ENCODE results near the gene CCDC9B. TPM values are rescaled to one million over a fixed set of nuclear protein-coding genes. Genes with fewer than 3 reads are reported as not detected.

Gene CCDC9B
- polyA plus RNA-seq, 4 donors = 3.9 to 10.8 (median 7.6) TPM

DNA sequence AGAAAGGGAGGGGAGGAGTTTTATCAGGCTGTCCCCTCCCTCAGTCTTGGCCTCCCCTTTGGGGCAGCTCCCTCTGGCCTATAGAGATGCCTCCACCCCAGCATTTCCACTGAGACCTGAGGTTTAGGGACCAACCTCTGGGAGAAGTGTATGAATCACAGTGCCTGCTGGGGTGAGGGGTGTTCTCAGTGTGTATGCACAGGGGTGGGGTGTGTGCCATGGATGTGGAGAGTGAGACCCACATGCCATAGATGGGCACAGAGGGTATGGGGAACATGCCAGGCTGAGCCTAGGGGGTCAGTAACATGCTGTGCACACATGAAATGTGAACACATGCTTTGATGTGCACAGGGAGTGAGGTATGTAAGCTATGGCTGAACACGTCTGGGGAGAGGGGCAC, 45.4 kb downstream of the CCDC9B start:
- no peak for DNase-seq (ENCODE audit: low read depth in 4 of 4, low spot score in 3 of 4)

DNA sequence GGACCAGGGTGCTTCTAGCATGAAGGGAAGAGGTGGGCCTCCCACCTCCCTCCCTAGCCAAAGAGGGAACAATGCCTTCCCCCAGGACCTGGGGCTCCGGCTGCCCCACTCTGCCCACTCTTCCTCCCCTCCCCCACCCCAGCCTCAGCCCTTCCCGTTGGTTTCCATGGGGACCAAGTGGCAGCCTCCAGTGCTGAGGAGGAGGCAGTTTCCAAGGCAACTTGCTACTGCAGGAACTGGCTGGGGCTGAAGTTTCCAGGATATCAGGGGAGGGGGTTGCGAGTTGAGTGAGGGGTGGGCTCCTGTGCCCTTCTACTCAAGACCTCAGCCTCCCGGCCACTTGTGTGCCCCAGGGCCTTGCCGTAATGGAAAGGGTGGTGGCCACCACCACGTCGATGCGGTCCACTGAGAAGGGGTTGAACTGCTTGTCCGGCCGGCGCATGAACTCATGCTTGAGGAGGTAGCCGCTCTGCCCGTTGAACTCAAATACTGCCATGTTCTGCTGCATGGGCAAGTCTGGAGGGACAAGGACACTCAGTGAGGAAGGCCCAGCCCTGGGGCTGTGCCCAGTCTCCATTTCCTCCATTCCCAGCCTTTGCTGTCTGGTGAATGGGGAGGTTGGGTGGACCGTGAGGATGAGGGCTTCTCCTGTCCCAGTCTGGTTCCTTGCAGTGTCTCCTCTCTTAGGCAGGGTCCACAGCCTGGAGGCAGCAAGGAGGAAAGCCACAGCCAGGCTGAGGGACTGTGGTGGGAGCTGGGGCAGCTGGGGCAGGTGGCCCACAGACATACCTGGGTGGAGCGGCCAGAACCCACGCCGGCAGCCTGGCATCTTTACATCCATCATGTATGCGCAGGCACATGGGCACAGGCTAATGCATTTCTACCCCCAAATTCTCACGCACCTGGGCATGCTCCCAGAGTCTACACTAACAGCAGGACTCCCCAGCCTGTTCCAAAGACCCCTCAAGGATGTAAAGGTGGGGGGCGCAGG, 46.5 kb downstream of the CCDC9B start:
- no peak for DNase-seq (ENCODE audit: low read depth in 4 of 4, low spot score in 3 of 4)

DNA sequence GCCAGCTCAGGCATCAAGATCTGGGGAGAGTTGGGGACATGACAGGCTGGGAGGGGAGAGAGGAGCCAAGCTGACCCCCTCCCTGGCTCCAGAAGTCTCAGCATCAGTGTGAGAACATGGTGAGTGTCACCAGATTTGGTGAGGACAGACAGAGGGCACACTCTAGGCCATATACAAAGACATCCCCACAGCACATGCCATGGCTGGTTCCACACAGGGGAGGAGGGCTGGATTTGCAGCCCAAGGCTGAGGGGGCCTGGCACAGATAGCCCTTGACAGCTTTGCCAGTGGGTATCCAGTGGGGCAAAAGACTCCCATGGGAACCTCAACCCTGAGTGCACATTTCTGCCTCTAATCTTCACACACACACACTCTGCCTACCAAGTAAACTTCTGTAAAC, 47.7 kb downstream of the CCDC9B start:
- no peak for DNase-seq (ENCODE audit: low read depth in 4 of 4, low spot score in 3 of 4)

DNA sequence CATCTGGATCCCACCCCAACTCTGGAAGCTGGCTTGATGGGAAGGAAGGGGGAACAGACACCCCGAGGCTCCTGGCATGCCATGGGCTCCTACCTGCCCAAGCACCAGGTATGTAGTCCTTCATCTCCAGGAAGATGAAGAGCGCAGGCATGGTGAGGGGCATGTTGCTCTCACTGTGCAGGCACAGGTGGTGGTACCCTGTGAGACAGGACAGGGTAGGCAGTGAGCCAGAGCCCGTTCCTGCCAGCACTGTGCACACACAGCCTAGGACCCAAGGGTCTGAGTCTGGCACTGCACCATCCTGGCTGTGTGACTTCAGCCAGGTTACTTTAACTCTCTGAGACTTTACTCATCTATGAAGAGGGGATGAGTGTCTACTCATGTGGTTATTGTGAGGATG, 48.5 kb downstream of the CCDC9B start:
- DNase-seq (ENCODE audit: low read depth in 4 of 4, low spot score in 3 of 4) = no peak

DNA sequence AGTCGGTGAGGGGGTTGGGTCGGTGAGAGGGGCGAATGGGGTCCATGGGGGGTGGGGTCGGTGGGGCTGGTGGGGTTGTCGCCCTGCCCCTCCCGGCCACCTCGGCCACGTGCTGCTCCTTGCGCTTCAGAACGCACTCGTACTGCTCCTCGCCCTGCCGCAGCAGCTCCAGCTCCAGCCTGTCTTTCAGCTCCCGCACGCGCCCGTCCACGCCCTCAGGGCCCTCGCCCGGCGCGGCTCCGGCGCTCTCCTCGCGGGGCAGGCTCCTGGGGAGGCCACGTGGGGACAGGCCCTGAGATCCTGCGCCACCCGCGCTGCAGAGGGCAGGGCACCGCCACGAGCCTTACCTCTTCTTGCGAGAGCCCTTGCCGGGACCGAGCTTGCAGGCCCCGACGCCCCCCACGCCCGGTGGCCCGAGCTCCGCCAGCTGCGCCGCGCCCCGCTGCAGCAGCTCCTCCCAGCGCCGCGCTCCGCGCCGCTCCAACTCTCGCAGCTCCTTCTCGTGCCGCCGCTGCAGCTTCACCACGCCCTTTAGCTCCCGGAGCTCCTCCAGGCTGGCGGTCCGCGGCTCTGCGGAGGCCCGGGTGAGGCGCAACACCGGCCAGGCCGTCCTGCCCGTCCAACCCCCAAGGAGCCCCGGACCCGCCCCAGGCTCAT, 49.7 kb downstream of the CCDC9B start:
- no peak for DNase-seq (ENCODE audit: low read depth in 4 of 4, low spot score in 3 of 4)

DNA sequence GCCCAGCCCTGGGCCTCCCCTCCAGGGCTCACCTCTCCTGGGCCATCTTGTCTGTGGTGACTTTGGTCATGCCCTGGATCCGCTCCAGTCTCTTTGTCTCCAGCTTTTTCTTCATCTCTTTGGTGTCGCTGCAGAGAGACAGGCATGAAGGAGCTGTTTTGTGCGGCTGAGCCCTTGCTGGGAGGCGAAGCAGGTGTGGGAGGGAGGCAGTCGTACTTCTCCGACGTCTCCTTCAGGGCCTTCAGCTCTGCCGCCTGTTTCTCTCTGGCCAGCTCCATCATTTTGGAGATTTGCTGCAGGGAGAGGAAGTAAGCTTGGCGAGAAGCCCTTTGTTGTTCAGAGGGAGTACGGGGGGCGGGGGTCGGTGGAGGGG, 50.2 kb downstream of the CCDC9B start:
- no peak for DNase-seq (ENCODE audit: low read depth in 4 of 4, low spot score in 3 of 4)

DNA sequence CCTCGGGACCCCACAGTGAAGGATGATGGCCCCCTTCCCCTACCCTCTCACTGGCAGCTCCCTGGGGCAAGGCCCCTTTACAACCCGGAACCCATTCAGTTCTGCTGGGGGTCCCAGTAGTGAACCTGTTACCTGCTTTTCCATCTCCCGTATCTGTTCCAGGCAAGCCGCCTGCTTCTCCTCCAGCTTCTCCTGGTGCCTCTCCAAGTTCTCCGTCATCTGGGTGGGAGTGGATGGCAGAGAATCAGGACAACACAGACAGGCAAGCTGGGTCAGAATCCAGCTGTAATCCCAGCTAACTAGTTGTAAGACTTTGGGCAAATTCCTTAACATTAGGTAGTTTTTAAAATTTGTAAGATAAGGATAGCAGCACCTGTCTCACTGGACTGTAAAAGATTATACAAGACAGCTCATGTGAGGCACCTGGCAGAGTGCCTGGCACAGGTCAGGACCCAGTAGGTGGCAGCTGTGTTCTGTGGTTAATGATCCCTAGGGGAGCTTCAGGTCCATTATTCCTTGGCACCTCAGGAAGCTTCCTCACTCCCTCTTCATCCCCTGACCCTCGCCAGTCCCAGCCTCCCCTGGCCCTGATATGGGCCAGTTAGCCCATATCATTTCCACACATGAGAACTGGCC, 51.5 kb downstream of the CCDC9B start:
- DNase-seq (ENCODE audit: low read depth in 4 of 4, low spot score in 3 of 4) = no peak

DNA sequence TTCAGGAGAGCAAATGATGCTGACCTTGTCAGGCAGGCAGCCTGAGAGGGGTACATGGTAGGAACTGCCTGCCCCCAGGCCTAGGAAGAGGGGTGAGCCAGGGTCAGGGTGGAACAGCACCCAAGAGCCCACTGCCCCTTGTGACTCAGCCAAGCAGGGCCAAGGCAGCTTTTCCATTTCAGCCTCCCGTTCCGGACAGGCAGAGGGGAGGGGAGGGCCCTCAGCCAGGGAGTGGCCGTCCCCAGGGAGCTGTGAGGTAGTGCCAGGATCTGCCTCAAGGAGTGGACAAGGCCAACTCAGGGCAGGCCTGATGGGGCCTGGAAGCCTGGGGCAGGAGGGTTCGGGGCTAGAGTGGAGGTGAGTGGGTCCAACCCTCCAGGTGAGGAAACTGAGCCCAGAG, 52.8 kb downstream of the CCDC9B start:
- no peak for DNase-seq (ENCODE audit: low read depth in 4 of 4, low spot score in 3 of 4)

DNA sequence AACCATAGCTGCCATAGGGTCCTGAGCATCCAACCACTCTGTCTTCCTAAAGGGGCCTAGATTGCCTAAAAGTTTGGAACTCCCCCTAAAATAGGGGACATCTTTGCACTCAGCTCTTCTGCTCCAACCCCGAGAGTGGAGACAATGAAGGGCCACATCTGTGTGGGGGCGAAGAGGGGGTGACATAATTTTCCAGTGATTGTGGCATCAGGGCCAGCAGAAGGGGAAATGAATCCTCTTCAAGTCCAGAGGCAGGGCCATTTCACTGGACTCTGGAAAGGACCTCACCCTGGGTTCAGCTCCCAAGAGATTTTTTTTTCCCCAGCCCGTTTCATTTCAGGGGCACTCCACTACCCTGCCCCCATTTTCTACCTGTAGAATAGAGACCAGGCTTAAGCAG, 53.2 kb downstream of the CCDC9B start:
- DNase-seq (ENCODE audit: low read depth in 4 of 4, low spot score in 3 of 4) = no peak

DNA sequence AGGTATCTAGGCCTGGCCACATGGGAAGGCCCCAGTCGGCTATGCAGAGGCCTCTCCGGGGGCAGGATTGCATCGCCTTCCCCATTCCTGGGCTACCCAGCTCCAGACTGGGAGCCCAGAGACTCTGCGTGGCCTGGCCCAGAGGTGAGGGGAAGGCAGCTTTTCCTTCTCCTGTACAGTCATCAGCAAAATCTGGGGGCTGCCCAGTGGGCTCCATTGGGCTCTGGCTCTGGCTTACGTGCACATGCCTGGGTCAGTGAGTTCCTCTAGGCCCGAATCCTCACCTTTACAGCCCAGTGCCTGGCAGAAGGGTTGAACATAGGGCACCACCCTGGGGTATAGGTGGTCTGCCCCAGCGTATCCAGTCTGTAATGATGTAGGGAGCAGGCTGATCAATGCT, 53.9 kb downstream of the CCDC9B start:
- DNase-seq (ENCODE audit: low read depth in 4 of 4, low spot score in 3 of 4) = no peak

DNA sequence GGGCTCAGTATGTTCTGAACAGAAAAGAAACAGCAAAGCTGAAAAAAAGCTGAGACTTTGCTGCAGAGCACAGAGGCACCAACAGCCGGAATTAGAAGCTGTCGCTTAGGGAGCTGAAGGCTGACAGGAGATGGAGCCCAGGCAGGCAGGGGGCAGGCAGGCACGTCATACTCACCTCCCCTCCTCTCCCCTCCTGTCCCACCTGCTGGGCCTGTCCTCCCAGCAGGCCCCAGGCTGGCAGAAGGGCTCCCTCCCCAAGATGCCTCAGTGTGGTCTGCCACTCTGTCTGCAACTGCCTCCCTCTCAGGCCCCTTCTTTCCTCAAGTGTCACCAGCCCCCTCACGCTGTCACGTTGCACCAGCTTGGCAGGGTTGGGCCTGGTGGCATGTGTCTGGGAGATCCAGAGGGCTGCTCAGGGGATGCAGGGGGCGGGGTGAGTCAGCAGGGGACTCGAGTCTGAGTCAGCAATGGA, 54.6 kb downstream of the CCDC9B start:
- DNase-seq (ENCODE audit: low read depth in 4 of 4, low spot score in 3 of 4) = no peak

DNA sequence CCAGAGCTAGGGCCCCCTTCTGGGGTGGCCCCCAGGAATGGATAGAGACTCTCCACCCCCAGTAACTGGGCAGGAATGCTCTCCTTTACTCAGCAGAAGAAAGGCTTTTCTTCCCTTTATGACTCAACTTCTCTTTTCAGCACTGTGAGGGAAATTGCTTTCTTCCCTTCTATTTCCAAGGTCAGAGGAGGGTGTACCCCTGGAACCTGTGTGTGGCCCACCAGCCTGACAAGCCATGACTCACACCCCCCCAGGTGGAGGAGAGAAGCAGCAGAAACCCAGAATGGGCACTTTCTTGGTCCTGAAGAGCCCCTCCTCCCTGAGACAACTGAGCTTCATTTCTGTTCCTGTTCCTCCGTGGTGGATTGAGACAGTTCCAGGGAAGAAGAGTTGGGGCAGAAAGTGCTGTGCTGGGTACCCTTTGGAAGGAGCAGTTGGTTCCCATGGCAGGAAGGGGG, 55.2 kb downstream of the CCDC9B start:
- no peak for DNase-seq (ENCODE audit: low read depth in 4 of 4, low spot score in 3 of 4)

DNA sequence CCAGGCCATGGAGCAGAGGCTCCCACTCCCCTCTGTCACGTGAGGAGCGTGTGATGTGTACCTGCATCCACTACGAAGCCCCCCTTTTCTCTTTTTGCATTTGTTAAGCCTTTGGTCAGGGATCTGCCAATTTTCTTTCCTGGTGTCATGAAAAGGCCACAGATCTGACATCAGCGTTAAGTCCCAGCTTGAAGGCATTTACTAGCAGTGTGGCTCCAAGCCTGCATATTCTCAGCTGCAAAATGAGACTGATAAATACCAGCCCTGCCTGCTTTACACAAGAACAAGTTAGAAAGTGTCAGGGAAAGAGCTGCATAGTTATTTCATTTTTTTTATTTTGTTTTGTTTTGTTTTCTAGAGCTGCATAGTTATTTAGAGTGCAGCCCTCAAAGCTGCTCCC, 55.6 kb downstream of the CCDC9B start:
- no peak for DNase-seq (ENCODE audit: low read depth in 4 of 4, low spot score in 3 of 4)

DNA sequence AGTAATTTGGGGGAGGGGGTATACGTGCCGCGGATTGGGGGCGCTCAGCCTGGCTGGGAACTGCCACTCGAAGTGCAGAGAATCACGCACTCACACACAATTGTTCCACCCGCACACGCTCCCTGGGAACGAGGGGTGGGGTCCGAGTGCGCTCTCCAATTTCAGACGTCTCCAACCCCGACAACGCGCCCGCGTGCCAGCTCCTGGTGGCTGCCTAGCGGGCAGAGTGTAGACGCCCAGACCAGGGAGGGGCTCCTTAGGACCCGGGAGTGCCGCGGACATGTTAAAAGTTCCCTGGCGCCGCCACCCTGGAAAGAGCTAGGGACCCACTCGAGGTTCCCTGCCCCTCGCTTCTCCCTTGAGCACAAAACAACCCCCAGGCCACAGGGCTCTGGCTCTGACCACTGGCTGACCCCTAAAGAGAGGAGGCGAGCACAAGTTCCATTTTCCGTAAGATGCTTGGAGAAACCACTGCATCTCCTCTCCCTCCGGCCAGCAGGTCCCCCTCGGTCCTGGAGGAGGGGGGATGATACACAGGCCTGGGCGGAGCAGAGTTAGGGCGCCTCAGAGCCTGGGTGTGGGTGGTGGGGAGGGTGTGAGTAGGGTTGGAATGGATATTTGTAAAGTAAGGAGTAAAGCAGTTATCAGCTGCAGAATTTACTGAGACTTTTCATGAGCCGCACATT, 57.0 kb downstream of the CCDC9B start:
- no peak for DNase-seq (ENCODE audit: low read depth in 4 of 4, low spot score in 3 of 4)

DNA sequence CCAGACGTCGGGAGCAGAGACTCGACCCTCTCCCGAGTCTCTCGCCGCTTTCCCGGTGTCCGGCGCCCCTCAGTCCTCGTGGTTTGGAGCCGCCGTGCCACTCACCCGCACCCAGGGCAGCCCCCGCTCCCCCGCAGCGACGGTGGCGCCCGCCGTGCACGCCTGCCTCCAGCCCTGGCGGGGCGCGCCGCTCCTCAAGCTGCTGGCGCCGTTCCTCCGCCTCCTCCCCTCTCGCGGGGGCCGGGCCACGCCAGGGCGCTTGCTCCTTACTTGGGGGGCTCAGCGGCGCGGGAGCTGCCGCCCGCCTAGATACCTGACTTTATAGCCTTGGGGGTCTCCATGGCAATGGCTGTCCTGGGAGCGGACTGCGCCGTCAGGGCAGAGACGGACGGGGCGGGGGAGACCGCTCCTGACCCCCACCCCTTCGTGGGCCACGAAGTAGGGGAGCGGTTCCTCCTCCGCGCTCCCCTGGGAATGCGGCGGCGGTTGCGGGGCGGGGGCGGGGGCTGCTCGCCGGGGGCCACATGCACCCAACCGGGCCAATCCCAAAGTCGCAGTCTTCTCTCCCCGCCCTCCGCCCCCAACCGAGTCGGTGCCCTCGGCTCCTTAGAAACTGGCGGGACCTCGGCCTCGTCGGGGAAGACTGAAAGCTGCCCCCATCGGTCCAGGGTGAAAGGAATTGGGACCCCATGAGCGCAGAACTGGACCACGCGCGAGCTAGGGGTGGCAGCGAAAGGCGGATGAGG, 57.7 kb downstream of the CCDC9B start, which contains the start of gene ANKRD63:
Gene ANKRD63, minus strand, starts transcription at position 196 of the 746 bp plus-strand sequence. CDS start 478 bp downstream, outside the sequence.
- DNase-seq (ENCODE audit: low read depth in 4 of 4, low spot score in 3 of 4) = no peak

DNA sequence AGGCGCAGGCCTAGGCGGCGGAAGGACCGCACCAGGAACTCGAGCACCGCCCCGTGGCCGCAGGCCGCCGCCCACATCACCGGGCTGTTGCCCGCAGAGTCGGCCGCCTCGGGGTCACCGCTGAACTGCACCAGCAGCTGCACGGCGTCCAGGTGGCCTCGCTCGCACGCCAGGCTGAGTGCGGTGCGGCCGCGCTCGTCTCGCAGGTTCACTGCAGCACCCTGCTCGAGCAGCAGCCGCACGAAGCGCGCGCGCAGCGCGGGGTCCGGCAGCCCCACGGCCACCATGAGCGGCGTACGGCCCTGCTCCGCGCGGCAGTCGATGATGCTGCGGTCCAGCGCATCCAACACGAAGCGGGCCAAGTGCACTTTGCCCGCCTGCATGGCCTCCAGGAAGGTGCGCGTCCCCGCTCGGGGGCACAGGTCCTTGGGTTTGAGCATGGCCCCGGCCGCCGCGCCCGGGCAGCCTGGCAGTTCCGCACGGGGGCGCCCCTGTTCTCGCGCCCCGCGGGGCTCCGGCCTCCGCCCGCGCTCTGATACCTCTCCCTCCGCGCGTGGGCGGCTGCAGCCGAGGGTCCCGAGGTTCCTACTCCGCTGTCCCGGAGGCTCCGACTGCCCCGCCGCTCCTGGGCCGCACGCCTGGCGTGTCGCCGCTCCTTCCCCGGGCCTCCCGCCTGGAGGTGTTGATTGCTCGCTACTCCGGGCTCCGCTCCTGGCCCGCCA, 58.4 kb downstream of the CCDC9B start:
- DNase-seq (ENCODE audit: low read depth in 4 of 4, low spot score in 3 of 4) = no peak

DNA sequence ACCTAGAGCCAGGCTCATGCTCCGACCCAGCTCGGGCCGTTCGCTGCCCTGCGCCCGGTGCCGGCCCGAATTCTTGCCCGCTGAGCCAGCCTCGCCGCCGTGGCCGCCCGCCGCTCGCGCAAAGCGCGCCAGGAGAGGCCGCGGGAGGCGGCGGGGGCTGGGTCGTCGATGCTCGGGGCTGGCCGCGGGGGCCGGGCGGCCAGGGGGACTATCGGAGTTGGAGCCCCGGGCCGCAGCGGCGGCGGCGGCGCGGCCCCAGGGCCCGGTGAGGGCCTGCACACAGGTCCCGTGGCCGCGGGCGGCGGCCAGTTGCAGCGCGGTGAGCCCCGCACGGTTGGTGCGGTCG, 59.0 kb downstream of the CCDC9B start:
- DNase-seq (ENCODE audit: low read depth in 4 of 4, low spot score in 3 of 4) = no peak

Data from right renal pelvis (tissue), 4 donors.